Activated CD4-positive, alpha-beta T cell treated with anti-CD3 and anti-CD28 coated beads for 48 hours (primary cell): ENCODE results near the gene FERMT1.
A peak's percentile ranks its signal among the peaks of the same experiment; 100 is the strongest.
"Not testable (repeated sequence)": the region's sequence is repeated elsewhere in the genome, so short reads cannot be mapped to it uniquely, and the experiment has no call there.

Experiments used
- DNase-seq: peaks from one replicate; pipeline ENCODE4 v3.0.0-alpha.2; 2020

The FERMT1 gene

GRCh38 chr20:6036213-6036612, 86.6 kb downstream of the FERMT1 start:
- DNase-seq = no peak

- DNase-seq = no peak
Observed at GRCh38 chr20:6034134-6034969, 88.5 kb downstream of the FERMT1 start.

DNA sequence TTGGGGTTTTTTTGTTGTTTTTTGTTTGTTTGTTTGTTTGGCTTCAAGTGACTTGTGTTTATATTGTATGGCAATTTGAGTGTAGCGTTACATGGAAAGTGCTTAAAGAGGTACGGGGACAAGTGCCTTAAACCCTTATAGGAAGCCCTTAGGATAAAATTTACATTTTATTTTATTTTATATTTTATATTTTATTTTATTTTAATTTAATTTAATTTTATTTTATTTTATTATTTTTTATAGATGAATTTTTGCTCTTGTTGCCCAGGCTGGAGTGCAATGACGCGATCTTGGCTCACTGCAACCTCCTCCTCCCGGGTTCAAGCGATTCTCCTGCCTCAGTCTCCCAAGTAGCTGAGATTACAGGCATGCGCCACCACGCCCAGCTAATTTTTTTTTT, 89.9 kb downstream of the FERMT1 start:
- DNase-seq = not testable (repeated sequence)

GRCh38 chr20:6030453-6031080, 92.3 kb downstream of the FERMT1 start:
- no peak for DNase-seq

GRCh38 chr20:6029538-6029937, 93.3 kb downstream of the FERMT1 start:
- no peak for DNase-seq

GRCh38 chr20:6028818-6029217, 94.0 kb downstream of the FERMT1 start:
- no peak for DNase-seq

DNA sequence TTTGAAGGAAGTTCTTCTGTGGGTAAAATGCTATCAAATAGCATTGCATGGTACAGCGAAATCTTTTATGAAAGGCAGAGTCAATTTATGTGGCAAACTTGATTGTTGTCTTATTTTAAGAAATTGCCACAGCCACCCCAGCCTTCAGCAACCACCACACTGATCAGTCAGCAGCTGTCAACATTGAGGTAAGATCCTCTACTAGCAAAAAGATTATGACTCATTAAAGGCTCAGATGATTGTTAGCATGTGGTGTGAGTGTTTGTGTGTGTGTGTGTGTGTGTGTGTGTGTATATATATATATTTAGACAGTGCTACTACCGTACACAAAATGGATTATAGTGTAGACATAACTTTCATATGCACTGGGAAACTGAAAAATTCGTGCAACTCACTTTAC, 96.8 kb downstream of the FERMT1 start:
- peak; percentile 23 for DNase-seq
